ENCODE results near the gene HOXB3. TPM values are rescaled to one million over a fixed set of nuclear protein-coding genes. Genes with fewer than 3 reads are reported as not detected.

HOXB3 gene
- total RNA-seq, 2 donors from 2014 or later, result 16.0 to 23.6 TPM

DNA sequence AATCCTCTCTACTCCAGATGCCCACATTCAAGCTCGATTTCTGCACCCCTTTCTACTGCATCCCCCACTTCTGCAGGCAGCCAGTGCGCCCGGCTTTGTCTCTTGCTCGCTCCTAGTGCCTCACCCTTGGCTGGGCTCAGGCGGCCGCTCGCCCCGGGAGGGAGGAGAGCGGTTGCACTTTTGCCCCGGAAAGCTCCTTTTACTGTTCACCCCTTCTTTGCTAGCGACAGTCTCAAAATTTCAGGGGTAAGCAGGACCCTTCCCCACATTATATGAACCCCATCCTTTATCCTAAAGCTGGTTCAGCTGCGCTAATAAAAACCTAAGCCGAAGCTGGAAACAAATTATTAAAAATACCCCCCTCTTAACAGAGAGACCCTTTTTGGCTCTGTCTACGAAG lies 2.5 kb upstream of the HOXB3 start:
- intact Hi-C loops (cut with DNase I), result loop anchor here (5.0 to 10.0 kb wide), 2 partner anchors 238 to 240 kb away; no protein-coding TSS in a partner anchor
- no peak for DNase-seq (ENCODE audit: low spot score)

GRCh38 chr17:48592057-48592514 lies 2.0 kb upstream of the HOXB3 start:
- no peak for DNase-seq (ENCODE audit: low spot score)
- intact Hi-C loops (cut with DNase I), result loop anchor here (5.0 to 10.0 kb wide), 2 partner anchors 237 to 240 kb away; no protein-coding TSS in a partner anchor

- intact Hi-C loops (cut with DNase I), result loop anchor here (5.0 to 10.0 kb wide), 2 partner anchors 237 to 239 kb away; no protein-coding TSS in a partner anchor
- DNase-seq (ENCODE audit: low spot score), result no peak
Observed at GRCh38 chr17:48591255-48592056, 1.4 kb upstream of the HOXB3 start.

GRCh38 chr17:48590607-48591161 lies 643 bp upstream of the HOXB3 start:
- intact Hi-C loops (cut with DNase I), result loop anchor here (1.0 to 10.0 kb wide), 3 partner anchors 97 to 238 kb away; no protein-coding TSS in a partner anchor
- DNase-seq (ENCODE audit: low spot score), result no peak

GRCh38 chr17:48589060-48589830 lies 796 bp downstream of the HOXB3 start:
- intact Hi-C loops (cut with DNase I), result no loop called here

DNA sequence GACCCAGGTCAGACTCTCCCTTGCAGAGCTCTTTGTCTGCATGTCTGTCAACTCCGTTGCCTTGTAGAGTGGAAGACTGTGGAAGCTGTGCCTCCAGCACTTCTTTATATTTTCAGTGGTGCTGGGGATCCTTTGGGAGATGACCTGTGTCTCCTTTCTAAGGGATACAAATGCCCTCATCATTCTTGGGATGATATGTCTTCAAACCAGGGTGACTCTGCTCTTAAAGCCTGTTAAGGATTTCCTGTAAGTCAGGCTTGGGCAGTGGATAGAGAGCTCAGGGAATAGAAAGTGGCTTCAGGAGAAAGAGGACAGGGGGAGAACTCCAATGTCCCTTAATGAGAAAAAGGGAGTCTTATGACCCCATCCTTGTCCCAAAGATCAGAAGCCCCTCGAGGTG lies 1.5 kb downstream of the HOXB3 start:
- DNase-seq (ENCODE audit: low spot score), result no peak
- intact Hi-C loops (cut with DNase I), result no loop called here

More at GRCh38 chr17:48589060-48589830, 796 bp downstream of the HOXB3 start:
- no peak for DNase-seq (ENCODE audit: low spot score)

DNA sequence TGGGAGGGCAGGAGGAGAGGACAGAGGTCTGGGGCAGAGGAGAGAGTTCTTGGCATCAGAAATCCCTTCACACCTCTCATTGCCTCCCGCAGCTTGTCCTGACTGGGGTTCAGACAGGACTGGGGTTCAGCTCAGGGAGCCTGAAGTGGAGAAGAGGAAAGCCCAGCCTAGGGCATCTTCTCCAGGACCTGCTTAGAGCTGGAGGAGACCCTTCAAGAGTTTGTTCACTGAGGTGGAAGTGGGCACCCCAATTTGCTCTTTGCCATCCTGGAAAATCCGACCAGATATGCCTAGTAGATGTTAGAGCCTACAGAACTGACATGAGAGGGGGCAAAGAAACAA lies 2.0 kb downstream of the HOXB3 start:
- DNase-seq (ENCODE audit: low spot score), result no peak
- intact Hi-C loops (cut with DNase I), result no loop called here

- intact Hi-C loops (cut with DNase I), result no loop called here
Observed at GRCh38 chr17:48587276-48588073, 2.6 kb downstream of the HOXB3 start.

GRCh38 chr17:48586355-48587258 lies 3.4 kb downstream of the HOXB3 start:
- no peak for DNase-seq (ENCODE audit: low spot score)
- intact Hi-C loops (cut with DNase I), result no loop called here

More at GRCh38 chr17:48587276-48588073, 2.6 kb downstream of the HOXB3 start:
- no peak for DNase-seq (ENCODE audit: low spot score)

GRCh38 chr17:48584223-48584741 lies 5.8 kb downstream of the HOXB3 start:
- DNase-seq (ENCODE audit: low spot score), result no peak
- intact Hi-C loops (cut with DNase I), result no loop called here

GRCh38 chr17:48583708-48584222 lies 6.3 kb downstream of the HOXB3 start:
- intact Hi-C loops (cut with DNase I), result no loop called here
- no peak for DNase-seq (ENCODE audit: low spot score)

DNA sequence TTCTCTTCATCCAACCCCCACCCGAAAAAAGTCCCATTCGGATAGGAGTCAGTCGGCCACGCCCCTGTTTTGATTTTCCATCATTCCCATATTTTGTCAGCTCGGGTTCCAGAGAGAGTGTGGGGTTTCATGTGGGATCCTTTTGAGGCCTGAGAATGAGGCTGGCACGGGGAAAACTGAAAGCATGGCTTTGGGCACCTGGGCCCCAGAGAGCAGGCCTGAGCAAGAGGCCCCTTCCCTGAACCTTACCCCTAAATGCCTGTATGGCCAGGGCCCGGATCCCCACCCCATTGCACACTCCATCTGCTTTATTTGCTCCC lies 7.3 kb downstream of the HOXB3 start:
- intact Hi-C loops (cut with DNase I), result no loop called here
- no peak for DNase-seq (ENCODE audit: low spot score)

- intact Hi-C loops (cut with DNase I), result no loop called here
- no peak for DNase-seq (ENCODE audit: low spot score)
Observed at GRCh38 chr17:48579760-48580554, 10.1 kb downstream of the HOXB3 start.

DNA sequence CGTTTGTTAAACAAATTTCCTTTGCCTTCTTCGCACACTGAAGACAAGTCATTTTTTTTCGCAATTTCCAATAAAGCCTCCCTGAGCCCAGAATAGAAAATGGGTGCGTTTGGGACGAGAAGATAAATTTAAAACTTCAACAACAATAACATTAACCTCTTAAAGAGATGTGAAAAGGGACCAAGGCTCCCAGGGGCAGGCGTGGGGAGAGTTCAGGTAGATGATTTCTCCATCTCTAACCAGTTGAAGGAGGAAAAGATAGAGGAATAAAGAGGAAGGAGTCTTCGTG lies 10.6 kb downstream of the HOXB3 start:
- intact Hi-C loops (cut with DNase I), result no loop called here
- DNase-seq (ENCODE audit: low spot score), result no peak

DNA sequence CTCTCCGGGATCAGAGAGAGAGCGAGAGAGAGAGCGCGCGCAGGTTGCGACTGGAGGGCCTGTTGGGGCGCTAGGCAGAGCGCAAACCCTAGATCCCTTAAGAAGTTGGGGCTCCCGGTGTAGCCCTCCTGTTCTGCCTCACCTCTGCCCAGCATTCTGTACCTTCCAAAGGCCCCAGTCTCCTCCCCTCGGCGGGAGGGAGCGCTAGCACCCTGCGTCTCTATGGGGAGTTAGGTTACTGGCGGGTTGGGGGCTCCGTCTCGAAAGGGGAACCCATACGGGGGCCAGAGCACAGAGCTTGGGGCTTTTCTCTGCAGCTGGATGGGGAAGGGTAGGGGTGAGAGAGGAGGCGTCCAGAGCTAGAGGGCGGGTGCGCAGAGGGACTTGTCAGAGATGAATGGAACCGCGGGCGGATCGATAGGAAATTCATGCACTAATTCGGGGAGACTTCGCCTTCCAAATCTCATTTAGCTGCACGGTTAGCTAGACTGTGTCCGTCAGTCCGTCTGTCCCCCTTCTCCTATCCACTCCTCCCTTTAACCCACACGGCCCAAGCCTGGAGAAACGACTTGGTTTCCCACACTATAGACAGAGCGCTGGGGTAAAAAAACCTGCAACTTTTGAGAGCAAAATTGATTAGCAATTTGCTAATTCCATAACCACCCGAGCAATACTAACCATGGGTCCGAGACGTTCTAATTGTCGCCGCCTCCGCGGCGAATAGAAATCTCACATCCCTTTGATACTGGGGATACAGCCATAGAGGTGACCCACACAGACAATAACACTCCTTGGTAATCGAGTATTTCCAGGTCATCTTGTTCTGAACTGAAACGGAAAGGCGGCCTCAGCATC lies 11.2 kb downstream of the HOXB3 start:
- intact Hi-C loops (cut with DNase I), result no loop called here
- DNase-seq (ENCODE audit: low spot score), result no peak

DNA sequence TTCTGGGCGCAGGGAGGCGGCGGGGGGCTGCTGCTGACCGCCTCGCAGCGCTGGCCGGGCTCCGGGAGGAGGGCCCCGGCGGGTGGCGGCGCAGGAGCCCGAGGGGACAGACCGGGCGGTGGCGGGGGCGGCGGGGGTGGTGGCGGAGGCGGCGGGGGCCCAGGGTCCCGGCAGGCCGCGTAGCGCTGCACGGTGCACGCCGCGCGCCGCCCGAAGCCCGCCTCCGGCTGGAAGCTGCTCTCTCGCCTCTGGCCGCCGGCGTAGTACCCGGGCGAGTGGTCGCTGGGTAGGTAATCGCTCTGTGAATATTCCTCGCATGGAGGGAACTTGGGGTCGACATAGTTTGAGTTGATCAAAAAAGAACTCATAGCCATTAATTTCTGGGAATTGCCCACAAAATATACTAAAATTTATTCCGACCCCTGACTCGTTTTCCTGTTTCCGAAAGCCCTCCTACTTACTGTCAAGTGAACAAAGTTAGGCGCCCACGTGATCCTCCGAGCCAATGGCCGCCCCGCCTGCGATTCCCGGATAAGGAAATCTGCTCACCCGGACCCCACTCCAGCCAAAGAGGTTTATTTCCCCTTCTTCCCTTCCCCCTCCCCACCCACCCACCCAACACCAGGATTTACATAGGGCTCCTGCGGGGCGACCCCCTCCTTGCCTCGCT lies 12.0 kb downstream of the HOXB3 start, which contains the start of gene HOXB4:
Gene HOXB4, minus strand, starts transcription at position 405 of the 670 bp plus-strand sequence. Its CDS starts 31 bp downstream, at position 374.
- intact Hi-C loops (cut with DNase I), result no loop called here
- peak; percentile 94 for DNase-seq (ENCODE audit: low spot score)
